GM12864 (cell line): ENCODE results near the gene PTDSS2.

Source experiments
- DNase-seq: peaks from one replicate; pipeline ENCODE4 v3.0.0-alpha.2; 2011; ENCODE audit warnings: low read depth
- H3K4me3 ChIP-seq: 2 replicates; pipeline ENCODE4 v1.5.1; 2011; ENCODE audit warnings: mild to moderate bottlenecking, low read depth, low read length, control low read depth
- CTCF ChIP-seq: IDR thresholded peaks from 2 replicates; pipeline ENCODE4 v1.5.1; 2011; ENCODE audit warnings: low read depth, mild to moderate bottlenecking, moderate library complexity, low read length, control low read depth, inconsistent platforms; ENCODE audit errors: missing control alignments

Gene PTDSS2

GRCh38 chr11:533586-534395 lies 83.7 kb downstream of the PTDSS2 start:
- H3K4me3 ChIP-seq = peak overlapping the region; percentile 94
- DNase-seq = no peak
- no peak for TF ChIP-seq CTCF

GRCh38 chr11:534396-535209 lies 84.5 kb downstream of the PTDSS2 start:
- H3K4me3 ChIP-seq = peak overlapping the region; percentile 94
- DNase-seq = no peak
- no peak for TF ChIP-seq CTCF

GRCh38 chr11:535210-535518 lies 85.1 kb downstream of the PTDSS2 start:
- peak overlapping the region; percentile 94 for H3K4me3 ChIP-seq
- peak; percentile 3 for TF ChIP-seq CTCF
- DNase-seq = no peak

GRCh38 chr11:535519-536454 lies 85.7 kb downstream of the PTDSS2 start, which contains the start of gene HRAS:
Gene HRAS (minus strand): TSS chr11:535576.
- H3K4me3 ChIP-seq = peak within 1 kb of the TSS; percentile 94
- TF ChIP-seq CTCF = peak; percentile 0
- peak; percentile 78 for DNase-seq

GRCh38 chr11:536841-537621 lies 87.0 kb downstream of the PTDSS2 start, which contains the start of gene LRRC56:
Gene LRRC56 (plus strand): TSS chr11:537527. CDS start chr11:540685, 3,158 bp downstream.
- no peak for TF ChIP-seq CTCF
- H3K4me3 ChIP-seq = peak within 1 kb of the TSS; percentile 73
- peak; percentile 82 for DNase-seq
